GM21360 (cell line): ENCODE data around the gene INTS11.

Experiments used
- ATAC-seq: cut with Tn5 transposase; IDR thresholded peaks from one replicate; pipeline ENCODE4 v1.9.1; 2021; ENCODE audit warnings: mild to moderate bottlenecking, moderate library complexity; ENCODE audit not compliant: unreplicated experiment

INTS11 gene

GRCh38 chr1:1345384-1345783 lies 20.9 kb upstream of the INTS11 start:
- ATAC-seq = no peak

DNA sequence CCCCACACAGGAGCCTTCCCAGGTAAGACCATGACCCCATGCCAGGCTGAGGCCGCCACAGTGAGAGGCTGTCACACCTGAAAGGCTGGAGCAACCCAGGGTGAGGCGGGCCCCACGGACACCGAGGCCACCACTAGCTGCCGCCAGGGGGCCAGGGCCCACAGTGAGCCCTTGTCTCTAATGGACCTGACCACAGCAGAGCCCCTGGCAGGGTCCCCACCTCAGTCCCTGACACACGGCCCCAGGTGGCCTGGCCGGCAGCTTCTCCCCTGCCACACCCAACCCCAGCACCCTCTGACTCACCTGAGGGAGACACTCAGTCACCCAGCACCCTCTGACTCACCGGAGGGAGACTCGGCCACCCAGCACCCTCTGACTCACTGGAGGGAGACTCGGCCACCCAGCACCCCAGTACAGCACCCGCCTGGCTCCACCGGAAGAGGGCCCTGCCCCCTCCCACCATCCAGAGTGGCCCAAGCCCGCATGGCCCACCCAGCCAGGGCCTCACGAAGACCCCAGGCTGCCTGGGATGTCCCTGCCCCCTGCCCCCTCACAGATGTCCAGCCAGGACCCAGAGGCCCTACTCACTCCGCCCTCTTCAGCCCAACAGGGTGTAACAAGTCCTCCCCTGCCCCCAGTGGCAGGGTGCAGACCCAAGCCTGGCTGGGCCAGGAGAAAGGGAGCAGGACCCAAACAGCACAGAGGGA lies 20.3 kb upstream of the INTS11 start:
- ATAC-seq = no peak

DNA sequence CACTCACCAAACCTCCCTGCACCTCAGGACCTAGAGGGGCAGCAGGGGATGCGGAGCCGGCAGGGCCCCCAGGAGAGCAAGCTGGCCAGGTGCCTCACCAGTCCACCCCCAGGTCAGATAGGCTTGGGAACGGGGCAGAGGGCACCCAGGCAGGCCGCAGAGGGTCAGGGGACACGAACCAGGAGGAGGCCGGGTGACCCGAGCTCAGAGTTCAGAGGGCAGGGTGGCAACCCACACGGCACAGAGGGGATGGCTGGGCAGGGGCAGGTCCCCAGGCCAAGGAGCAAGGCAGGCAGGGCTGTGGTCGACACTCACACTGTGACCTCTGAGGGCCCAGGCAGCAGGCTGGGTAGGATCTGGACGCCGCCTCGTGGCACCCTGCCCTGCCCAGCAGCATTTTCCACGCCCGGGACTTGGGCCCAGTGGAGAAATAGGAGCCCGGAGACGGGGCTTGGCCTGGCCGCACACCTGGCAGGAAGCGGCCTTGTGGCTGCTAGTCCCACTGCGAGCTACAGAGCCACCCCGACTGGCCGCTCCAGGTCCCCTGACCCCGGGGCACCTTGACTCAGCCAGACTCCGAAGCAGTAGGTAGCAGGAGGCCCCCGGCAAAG lies 19.5 kb upstream of the INTS11 start:
- no peak for ATAC-seq

DNA sequence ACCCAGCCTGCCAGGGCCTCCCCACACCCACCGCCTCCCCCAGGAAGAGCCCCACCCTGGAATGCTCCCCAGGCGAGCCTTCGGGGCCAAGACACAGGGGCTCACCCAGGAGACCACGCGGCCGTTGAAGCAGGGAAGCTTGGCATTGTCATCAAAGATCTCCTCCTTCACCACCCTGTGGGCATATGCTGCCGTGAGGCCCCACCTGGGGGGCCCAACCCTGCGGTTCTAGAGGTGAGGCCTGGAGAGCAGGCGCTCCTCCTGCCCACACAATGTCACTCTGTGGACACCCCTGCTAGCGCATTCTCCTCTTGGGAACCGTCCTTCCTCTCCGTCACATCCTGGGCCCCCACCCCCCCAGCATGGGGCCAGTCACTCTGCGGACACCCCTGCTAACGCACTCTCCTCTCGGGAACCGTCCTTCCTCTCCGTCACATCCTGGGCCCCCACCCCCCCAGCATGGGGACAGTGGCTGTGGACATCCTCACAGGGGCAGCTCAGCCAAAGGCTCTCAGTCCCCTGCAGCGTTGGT lies 18.2 kb upstream of the INTS11 start:
- ATAC-seq = no peak

DNA sequence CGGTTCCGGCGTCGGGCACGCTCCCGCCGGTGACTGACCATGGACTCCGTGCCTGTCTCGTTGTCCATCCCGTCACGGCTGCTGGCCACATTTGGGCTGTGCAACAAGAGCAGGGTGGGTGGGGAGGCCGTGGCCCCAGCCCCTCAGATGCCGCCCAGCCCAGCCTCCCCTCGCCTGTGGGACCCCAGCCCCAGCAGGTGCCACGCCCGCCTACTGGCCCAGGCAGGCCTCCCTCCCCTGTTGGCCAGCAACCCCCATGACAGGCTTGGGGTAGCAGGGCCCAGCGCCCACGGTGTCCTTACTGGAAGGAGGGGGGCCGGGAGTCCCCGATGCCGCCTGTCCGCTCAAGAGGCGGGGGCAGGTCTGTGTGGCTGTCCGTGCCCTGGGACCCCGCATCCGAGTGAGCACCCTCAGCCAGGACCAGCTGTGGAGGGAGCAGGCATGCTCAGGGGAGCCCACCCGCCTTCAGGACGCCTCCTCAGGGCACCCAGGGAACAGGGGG lies 17.7 kb upstream of the INTS11 start:
- ATAC-seq = no peak

DNA sequence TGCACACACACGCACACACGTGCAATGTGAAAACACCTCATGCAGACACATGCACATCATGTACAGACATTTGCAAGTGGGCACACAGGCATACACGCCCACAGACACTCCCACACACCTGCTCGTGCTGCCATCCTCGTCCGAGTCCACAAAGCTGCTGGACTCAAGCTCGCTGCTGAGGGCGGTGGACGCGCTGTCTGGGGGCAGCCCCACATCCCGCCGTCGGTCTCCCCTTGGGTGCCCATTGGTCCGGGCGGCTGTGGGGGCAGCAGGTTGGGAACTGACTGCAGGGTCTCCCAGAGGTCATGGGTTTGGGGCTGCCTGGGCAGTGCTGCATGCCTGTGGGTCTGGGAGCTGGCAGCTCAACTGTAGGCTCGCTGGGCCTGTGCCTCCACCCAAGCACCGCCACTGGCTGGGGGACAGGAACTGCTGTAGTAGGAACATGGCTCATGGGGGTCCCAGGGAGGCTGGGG lies 17.1 kb upstream of the INTS11 start:
- ATAC-seq = no peak

GRCh38 chr1:1340791-1341548 lies 16.5 kb upstream of the INTS11 start:
- no peak for ATAC-seq

DNA sequence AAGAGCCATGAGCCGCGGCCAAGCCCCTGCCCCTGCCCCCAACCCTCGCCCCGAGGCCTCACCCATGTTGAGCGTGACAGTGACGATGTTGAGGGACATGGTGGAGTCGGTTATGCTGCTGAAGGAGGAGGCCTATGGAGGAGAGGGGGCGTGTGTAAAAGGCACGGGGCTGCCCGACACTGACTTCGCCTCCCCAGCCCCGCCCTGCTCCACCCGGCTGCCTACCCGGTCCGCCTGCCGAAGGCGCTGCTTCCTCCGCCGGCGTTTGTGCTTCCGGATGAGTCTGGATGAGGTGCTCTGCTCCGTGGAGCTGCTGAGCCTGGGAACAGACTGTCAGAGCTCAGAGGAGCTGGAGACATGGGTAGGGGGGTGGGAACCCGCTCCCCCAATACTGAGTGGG lies 15.7 kb upstream of the INTS11 start:
- ATAC-seq = no peak

GRCh38 chr1:1338278-1338677 lies 13.8 kb upstream of the INTS11 start:
- ATAC-seq = no peak

- ATAC-seq = no peak
Observed at GRCh38 chr1:1337793-1338147, 13.3 kb upstream of the INTS11 start.

DNA sequence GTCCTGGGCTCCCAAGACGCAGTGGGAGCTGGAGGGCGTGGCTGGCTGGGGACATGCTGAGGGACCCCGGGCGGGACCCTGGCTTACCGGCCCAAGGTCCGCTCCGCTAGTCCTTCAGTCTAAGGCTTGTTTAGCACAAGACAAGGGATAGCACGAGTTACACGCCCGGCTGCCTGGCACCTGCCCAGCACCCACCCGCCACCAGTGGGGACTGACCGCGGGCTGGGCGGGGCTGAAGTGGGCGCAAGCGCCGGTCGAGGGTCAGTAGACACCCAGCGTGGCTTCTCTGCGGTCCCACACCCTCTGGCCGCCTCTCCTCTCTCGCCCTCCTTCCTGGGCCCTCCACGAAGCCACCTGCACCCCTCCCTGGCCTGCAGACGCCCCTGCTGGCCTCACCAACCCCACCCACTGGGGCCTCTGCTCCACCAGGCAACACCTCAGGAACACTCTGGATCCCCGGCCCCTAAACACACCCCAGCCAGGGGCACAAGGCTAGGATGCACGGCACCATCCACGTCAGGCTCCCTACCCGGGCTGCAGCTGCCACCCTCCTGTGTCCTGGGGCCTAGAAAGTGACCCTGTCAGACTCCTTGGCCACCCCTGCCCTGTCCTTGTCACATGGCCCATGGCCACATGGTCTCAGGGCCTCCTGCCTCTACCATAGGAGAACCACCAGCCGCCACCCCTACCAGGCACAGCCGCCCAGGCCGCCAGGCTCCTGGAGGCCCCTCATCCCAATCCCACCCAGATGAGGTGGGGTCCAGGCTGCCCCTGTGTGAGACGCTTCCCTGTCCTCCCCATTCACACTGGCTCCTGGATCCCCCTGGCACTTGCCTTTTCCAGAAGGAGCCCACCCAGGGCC lies 12.7 kb upstream of the INTS11 start:
- no peak for ATAC-seq

GRCh38 chr1:1336446-1336845 lies 12.0 kb upstream of the INTS11 start:
- no peak for ATAC-seq

- ATAC-seq = no peak
Observed at GRCh38 chr1:1335792-1336248, 11.4 kb upstream of the INTS11 start.

DNA sequence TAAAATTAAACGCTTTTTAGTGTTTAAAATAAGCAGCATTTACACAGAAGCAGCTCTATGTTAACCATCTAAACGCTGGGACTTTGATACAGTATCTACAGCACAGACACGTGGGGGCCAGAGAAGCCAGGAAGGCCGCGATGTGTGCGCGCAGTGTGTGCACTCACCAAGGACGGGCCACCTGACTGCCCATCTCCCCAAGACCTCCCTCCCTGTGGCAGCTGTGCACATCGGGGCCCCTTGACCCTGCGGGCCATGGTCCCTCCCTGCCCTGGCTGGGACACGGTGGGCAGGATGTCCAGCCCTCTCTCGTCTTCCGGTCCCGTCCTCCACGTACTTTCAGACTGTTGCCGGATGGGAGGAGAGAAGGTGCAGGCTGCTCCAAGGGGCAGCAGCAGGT lies 10.8 kb upstream of the INTS11 start:
- no peak for ATAC-seq

DNA sequence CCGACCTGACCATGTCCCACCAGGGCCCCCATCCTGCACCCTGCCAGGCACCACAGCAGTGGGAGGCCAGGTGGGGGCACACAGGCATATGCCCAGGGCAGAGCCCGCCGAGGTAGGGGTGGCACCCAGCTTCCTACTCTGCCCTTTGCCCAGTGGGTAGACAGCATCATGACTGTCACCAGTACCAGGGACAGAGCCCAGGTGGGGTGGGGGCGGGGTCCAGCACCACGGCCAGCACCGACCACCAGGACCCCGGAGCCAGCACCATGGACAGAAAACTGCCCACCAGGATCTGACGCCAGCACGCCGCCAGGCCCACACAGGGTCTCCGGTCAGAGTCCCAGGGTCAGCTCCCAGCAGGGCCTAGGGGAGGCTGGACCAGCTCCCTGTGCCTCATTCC lies 10.4 kb upstream of the INTS11 start:
- ATAC-seq = no peak

DNA sequence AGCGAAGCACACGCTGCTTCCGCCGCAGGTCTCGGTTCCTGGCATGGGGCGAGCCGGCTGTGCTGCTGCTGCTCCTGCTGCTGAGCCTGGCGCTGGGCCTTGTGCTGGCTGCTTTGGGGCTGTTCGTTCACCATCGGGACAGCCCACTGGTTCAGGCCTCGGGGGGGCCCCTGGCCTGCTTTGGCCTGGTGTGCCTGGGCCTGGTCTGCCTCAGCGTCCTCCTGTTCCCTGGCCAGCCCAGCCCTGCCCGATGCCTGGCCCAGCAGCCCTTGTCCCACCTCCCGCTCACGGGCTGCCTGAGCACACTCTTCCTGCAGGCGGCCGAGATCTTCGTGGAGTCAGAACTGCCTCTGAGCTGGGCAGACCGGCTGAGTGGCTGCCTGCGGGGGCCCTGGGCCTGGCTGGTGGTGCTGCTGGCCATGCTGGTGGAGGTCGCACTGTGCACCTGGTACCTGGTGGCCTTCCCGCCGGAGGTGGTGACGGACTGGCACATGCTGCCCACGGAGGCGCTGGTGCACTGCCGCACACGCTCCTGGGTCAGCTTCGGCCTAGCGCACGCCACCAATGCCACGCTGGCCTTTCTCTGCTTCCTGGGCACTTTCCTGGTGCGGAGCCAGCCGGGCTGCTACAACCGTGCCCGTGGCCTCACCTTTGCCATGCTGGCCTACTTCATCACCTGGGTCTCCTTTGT lies 9.2 kb upstream of the INTS11 start:
- no peak for ATAC-seq

DNA sequence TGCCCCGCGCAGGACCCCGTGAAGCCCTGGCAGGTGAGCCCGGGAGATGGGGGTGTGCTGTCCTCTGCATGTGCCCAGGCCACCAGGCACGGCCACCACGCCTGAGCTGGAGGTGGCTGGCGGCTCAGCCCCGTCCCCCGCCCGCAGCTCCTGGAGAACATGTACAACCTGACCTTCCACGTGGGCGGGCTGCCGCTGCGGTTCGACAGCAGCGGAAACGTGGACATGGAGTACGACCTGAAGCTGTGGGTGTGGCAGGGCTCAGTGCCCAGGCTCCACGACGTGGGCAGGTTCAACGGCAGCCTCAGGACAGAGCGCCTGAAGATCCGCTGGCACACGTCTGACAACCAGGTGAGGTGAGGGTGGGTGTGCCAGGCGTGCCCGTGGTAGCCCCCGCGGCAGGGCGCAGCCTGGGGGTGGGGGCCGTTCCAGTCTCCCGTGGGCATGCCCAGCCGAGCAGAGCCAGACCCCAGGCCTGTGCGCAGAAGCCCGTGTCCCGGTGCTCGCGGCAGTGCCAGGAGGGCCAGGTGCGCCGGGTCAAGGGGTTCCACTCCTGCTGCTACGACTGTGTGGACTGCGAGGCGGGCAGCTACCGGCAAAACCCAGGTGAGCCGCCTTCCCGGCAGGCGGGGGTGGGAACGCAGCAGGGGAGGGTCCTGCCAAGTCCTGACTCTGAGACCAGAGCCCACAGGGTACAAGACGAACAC lies 8.5 kb upstream of the INTS11 start:
- ATAC-seq = no peak

DNA sequence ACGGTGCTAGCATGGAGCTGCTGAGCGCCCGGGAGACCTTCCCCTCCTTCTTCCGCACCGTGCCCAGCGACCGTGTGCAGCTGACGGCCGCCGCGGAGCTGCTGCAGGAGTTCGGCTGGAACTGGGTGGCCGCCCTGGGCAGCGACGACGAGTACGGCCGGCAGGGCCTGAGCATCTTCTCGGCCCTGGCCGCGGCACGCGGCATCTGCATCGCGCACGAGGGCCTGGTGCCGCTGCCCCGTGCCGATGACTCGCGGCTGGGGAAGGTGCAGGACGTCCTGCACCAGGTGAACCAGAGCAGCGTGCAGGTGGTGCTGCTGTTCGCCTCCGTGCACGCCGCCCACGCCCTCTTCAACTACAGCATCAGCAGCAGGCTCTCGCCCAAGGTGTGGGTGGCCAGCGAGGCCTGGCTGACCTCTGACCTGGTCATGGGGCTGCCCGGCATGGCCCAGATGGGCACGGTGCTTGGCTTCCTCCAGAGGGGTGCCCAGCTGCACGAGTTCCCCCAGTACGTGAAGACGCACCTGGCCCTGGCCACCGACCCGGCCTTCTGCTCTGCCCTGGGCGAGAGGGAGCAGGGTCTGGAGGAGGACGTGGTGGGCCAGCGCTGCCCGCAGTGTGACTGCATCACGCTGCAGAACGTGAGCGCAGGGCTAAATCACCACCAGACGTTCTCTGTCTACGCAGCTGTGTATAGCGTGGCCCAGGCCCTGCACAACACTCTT lies 7.7 kb upstream of the INTS11 start:
- ATAC-seq = no peak
